Measurements from ENCODE around the gene MOCS1.

Gene MOCS1

GRCh38 chr6:39950125-39950720 lies 16.0 kb upstream of the MOCS1 start:
- no peaks in the 10 kb centered on the region for H3K27me3 ChIP-seq (replicated peaks; ENCODE audit: control insufficient read depth, insufficient read depth, low read length, poor library complexity, severe bottlenecking)
- H3K4me1 ChIP-seq (ENCODE audit: control insufficient read depth, insufficient read depth, low read length, poor library complexity, severe bottlenecking) = no peaks in the 10 kb centered on the region
- no peak overlapping the region for H3K27ac ChIP-seq (ENCODE audit: insufficient read depth, low read length, poor library complexity, severe bottlenecking)
- no peak overlapping the region for H3K4me3 ChIP-seq (ENCODE audit: insufficient read depth, low read depth, low read length, poor library complexity, severe bottlenecking)
- H3K9me3 ChIP-seq (ENCODE audit: control insufficient read depth, low read length) = no peaks in the 10 kb centered on the region
- no peak for DNase-seq
- H3K36me3 ChIP-seq (ENCODE audit: control insufficient read depth, insufficient read depth, low read length) = no peaks in the 10 kb centered on the region

- no peaks in the 10 kb centered on the region for H3K4me1 ChIP-seq (ENCODE audit: control insufficient read depth, insufficient read depth, low read length, poor library complexity, severe bottlenecking)
- DNase-seq = no peak
- no peaks in the 10 kb centered on the region for H3K27me3 ChIP-seq (replicated peaks; ENCODE audit: control insufficient read depth, insufficient read depth, low read length, poor library complexity, severe bottlenecking)
- H3K27ac ChIP-seq (ENCODE audit: insufficient read depth, low read length, poor library complexity, severe bottlenecking) = no peak overlapping the region
- no peak overlapping the region for H3K4me3 ChIP-seq (ENCODE audit: insufficient read depth, low read depth, low read length, poor library complexity, severe bottlenecking)
- H3K36me3 ChIP-seq (ENCODE audit: control insufficient read depth, insufficient read depth, low read length) = no peaks in the 10 kb centered on the region
- no peaks in the 10 kb centered on the region for H3K9me3 ChIP-seq (ENCODE audit: control insufficient read depth, low read length)
These were observed 14.0 kb upstream of the MOCS1 start for GRCh38 chr6:39948199-39948791.

GRCh38 chr6:39947611-39948068 lies 13.4 kb upstream of the MOCS1 start:
- Histone ChIP-seq H3K27me3 (replicated peaks; ENCODE audit: control insufficient read depth, insufficient read depth, low read length, poor library complexity, severe bottlenecking) (no peaks in the 10 kb centered on the region), H3K36me3 (ENCODE audit: control insufficient read depth, insufficient read depth, low read length) (no peaks in the 10 kb centered on the region), H3K4me1 (ENCODE audit: control insufficient read depth, insufficient read depth, low read length, poor library complexity, severe bottlenecking) (no peaks in the 10 kb centered on the region), H3K4me3 (ENCODE audit: insufficient read depth, low read depth, low read length, poor library complexity, severe bottlenecking) (no peak overlapping the region), H3K9me3 (ENCODE audit: control insufficient read depth, low read length) (no peaks in the 10 kb centered on the region), H3K27ac (ENCODE audit: insufficient read depth, low read length, poor library complexity, severe bottlenecking) (no peak overlapping the region)
- DNase-seq = no peak

- Histone ChIP-seq H3K36me3 (ENCODE audit: control insufficient read depth, insufficient read depth, low read length) (no peaks in the 10 kb centered on the region), H3K4me1 (ENCODE audit: control insufficient read depth, insufficient read depth, low read length, poor library complexity, severe bottlenecking) (no peaks in the 10 kb centered on the region)
- no peak for DNase-seq
These were observed 11.4 kb upstream of the MOCS1 start for GRCh38 chr6:39945626-39946025.

GRCh38 chr6:39942903-39943580 lies 8.8 kb upstream of the MOCS1 start:
- H3K9me3 ChIP-seq (ENCODE audit: control insufficient read depth, low read length) = no peaks in the 10 kb centered on the region
- H3K27me3 ChIP-seq (replicated peaks; ENCODE audit: control insufficient read depth, insufficient read depth, low read length, poor library complexity, severe bottlenecking) = no peaks in the 10 kb centered on the region
- H3K36me3 ChIP-seq (ENCODE audit: control insufficient read depth, insufficient read depth, low read length) = no peaks in the 10 kb centered on the region
- DNase-seq = no peak
- no peak overlapping the region for H3K27ac ChIP-seq (ENCODE audit: insufficient read depth, low read length, poor library complexity, severe bottlenecking)
- H3K4me3 ChIP-seq (ENCODE audit: insufficient read depth, low read depth, low read length, poor library complexity, severe bottlenecking) = no peak overlapping the region
- H3K4me1 ChIP-seq (ENCODE audit: control insufficient read depth, insufficient read depth, low read length, poor library complexity, severe bottlenecking) = no peaks in the 10 kb centered on the region

More at GRCh38 chr6:39945626-39946025, 11.4 kb upstream of the MOCS1 start:
- H3K4me3 ChIP-seq (ENCODE audit: insufficient read depth, low read depth, low read length, poor library complexity, severe bottlenecking) = no peak overlapping the region
- H3K27me3 ChIP-seq (replicated peaks; ENCODE audit: control insufficient read depth, insufficient read depth, low read length, poor library complexity, severe bottlenecking) = no peaks in the 10 kb centered on the region
- H3K9me3 ChIP-seq (ENCODE audit: control insufficient read depth, low read length) = no peaks in the 10 kb centered on the region
- H3K27ac ChIP-seq (ENCODE audit: insufficient read depth, low read length, poor library complexity, severe bottlenecking) = no peak overlapping the region

- no peak overlapping the region for H3K4me3 ChIP-seq (ENCODE audit: insufficient read depth, low read depth, low read length, poor library complexity, severe bottlenecking)
- no peak overlapping the region for H3K27ac ChIP-seq (ENCODE audit: insufficient read depth, low read length, poor library complexity, severe bottlenecking)
- no peaks in the 10 kb centered on the region for H3K27me3 ChIP-seq (replicated peaks; ENCODE audit: control insufficient read depth, insufficient read depth, low read length, poor library complexity, severe bottlenecking)
- no peaks in the 10 kb centered on the region for H3K9me3 ChIP-seq (ENCODE audit: control insufficient read depth, low read length)
- H3K36me3 ChIP-seq (ENCODE audit: control insufficient read depth, insufficient read depth, low read length) = no peaks in the 10 kb centered on the region
- H3K4me1 ChIP-seq (ENCODE audit: control insufficient read depth, insufficient read depth, low read length, poor library complexity, severe bottlenecking) = no peaks in the 10 kb centered on the region
- no peak for DNase-seq
These were observed 7.6 kb upstream of the MOCS1 start for GRCh38 chr6:39941820-39942219.

GRCh38 chr6:39941138-39941537 lies 6.9 kb upstream of the MOCS1 start:
- DNase-seq = no peak
- Histone ChIP-seq H3K4me1 (ENCODE audit: control insufficient read depth, insufficient read depth, low read length, poor library complexity, severe bottlenecking) (no peaks in the 10 kb centered on the region), H3K27ac (ENCODE audit: insufficient read depth, low read length, poor library complexity, severe bottlenecking) (no peak overlapping the region), H3K27me3 (replicated peaks; ENCODE audit: control insufficient read depth, insufficient read depth, low read length, poor library complexity, severe bottlenecking) (no peaks in the 10 kb centered on the region), H3K4me3 (ENCODE audit: insufficient read depth, low read depth, low read length, poor library complexity, severe bottlenecking) (no peak overlapping the region), H3K36me3 (ENCODE audit: control insufficient read depth, insufficient read depth, low read length) (no peaks in the 10 kb centered on the region), H3K9me3 (ENCODE audit: control insufficient read depth, low read length) (no peaks in the 10 kb centered on the region)

GRCh38 chr6:39938773-39939654 lies 4.8 kb upstream of the MOCS1 start:
- H3K9me3 ChIP-seq (ENCODE audit: control insufficient read depth, low read length) = no peaks in the 10 kb centered on the region
- no peak for DNase-seq
- H3K27ac ChIP-seq (ENCODE audit: insufficient read depth, low read length, poor library complexity, severe bottlenecking) = no peak overlapping the region
- no peaks in the 10 kb centered on the region for H3K36me3 ChIP-seq (ENCODE audit: control insufficient read depth, insufficient read depth, low read length)
- no peaks in the 10 kb centered on the region for H3K4me1 ChIP-seq (ENCODE audit: control insufficient read depth, insufficient read depth, low read length, poor library complexity, severe bottlenecking)
- H3K27me3 ChIP-seq (replicated peaks; ENCODE audit: control insufficient read depth, insufficient read depth, low read length, poor library complexity, severe bottlenecking) = no peaks in the 10 kb centered on the region
- no peak overlapping the region for H3K4me3 ChIP-seq (ENCODE audit: insufficient read depth, low read depth, low read length, poor library complexity, severe bottlenecking)

GRCh38 chr6:39937686-39938333 lies 3.5 kb upstream of the MOCS1 start:
- no peak for DNase-seq
- Histone ChIP-seq H3K27me3 (replicated peaks; ENCODE audit: control insufficient read depth, insufficient read depth, low read length, poor library complexity, severe bottlenecking) (no peaks in the 10 kb centered on the region), H3K4me3 (ENCODE audit: insufficient read depth, low read depth, low read length, poor library complexity, severe bottlenecking) (no peak overlapping the region), H3K9me3 (ENCODE audit: control insufficient read depth, low read length) (no peaks in the 10 kb centered on the region), H3K27ac (ENCODE audit: insufficient read depth, low read length, poor library complexity, severe bottlenecking) (no peak overlapping the region), H3K36me3 (ENCODE audit: control insufficient read depth, insufficient read depth, low read length) (no peaks in the 10 kb centered on the region), H3K4me1 (ENCODE audit: control insufficient read depth, insufficient read depth, low read length, poor library complexity, severe bottlenecking) (no peaks in the 10 kb centered on the region)
